ENCODE data around the gene TMEM37.

The TMEM37 gene

GRCh38 chr2:119461811-119462210, 30.2 kb downstream of the TMEM37 start:
- no peak for DNase-seq (ENCODE audit: low spot score)

- DNase-seq (ENCODE audit: low spot score) = no peak
Measured at GRCh38 chr2:119462574-119462973, 30.9 kb downstream of the TMEM37 start.

- no peak for DNase-seq (ENCODE audit: low spot score)
Measured at GRCh38 chr2:119463136-119463535, 31.5 kb downstream of the TMEM37 start.

GRCh38 chr2:119463990-119464389, 32.3 kb downstream of the TMEM37 start:
- DNase-seq (ENCODE audit: low spot score) = no peak

- DNase-seq (ENCODE audit: low spot score) = no peak
Measured at GRCh38 chr2:119464981-119465380, 33.3 kb downstream of the TMEM37 start.

GRCh38 chr2:119465687-119466086, 34.0 kb downstream of the TMEM37 start:
- no peak for DNase-seq (ENCODE audit: low spot score)

- no peak for DNase-seq (ENCODE audit: low spot score)
Measured at GRCh38 chr2:119466373-119466772, 34.7 kb downstream of the TMEM37 start.

GRCh38 chr2:119468154-119468955, 36.7 kb downstream of the TMEM37 start:
- DNase-seq (ENCODE audit: low spot score) = no peak

- no peak for DNase-seq (ENCODE audit: low spot score)
Measured at GRCh38 chr2:119469131-119469530, 37.5 kb downstream of the TMEM37 start.

- no peak for DNase-seq (ENCODE audit: low spot score)
Measured at GRCh38 chr2:119469661-119470297, 38.1 kb downstream of the TMEM37 start.

- no peak for DNase-seq (ENCODE audit: low spot score)
Measured at GRCh38 chr2:119472749-119473148, 41.1 kb downstream of the TMEM37 start.

GRCh38 chr2:119473621-119474370, 42.1 kb downstream of the TMEM37 start:
- DNase-seq (ENCODE audit: low spot score) = no peak

GRCh38 chr2:119474371-119475224, 42.9 kb downstream of the TMEM37 start:
- no peak for DNase-seq (ENCODE audit: low spot score)

GRCh38 chr2:119475225-119475856, 43.7 kb downstream of the TMEM37 start:
- DNase-seq (ENCODE audit: low spot score) = no peak

- no peak for DNase-seq (ENCODE audit: low spot score)
Measured at GRCh38 chr2:119475857-119476244, 44.2 kb downstream of the TMEM37 start.

GRCh38 chr2:119476301-119477112, 44.9 kb downstream of the TMEM37 start:
- DNase-seq (ENCODE audit: low spot score) = peak; percentile 23

- DNase-seq (ENCODE audit: low spot score) = no peak
Measured at GRCh38 chr2:119477113-119477505, 45.5 kb downstream of the TMEM37 start.

GRCh38 chr2:119478188-119478977, 46.7 kb downstream of the TMEM37 start:
- DNase-seq (ENCODE audit: low spot score) = no peak

GRCh38 chr2:119478978-119479295, 47.3 kb downstream of the TMEM37 start:
- DNase-seq (ENCODE audit: low spot score) = no peak

GRCh38 chr2:119480184-119480583, 48.5 kb downstream of the TMEM37 start:
- DNase-seq (ENCODE audit: low spot score) = no peak
